ENCODE results near the gene CDC34. TPM values are rescaled to one million over a fixed set of nuclear protein-coding genes. Genes with fewer than 3 reads are reported as not detected.

The CDC34 gene
- total RNA-seq, 2 donors from 2014 or later = 77.0 to 101 TPM

DNA sequence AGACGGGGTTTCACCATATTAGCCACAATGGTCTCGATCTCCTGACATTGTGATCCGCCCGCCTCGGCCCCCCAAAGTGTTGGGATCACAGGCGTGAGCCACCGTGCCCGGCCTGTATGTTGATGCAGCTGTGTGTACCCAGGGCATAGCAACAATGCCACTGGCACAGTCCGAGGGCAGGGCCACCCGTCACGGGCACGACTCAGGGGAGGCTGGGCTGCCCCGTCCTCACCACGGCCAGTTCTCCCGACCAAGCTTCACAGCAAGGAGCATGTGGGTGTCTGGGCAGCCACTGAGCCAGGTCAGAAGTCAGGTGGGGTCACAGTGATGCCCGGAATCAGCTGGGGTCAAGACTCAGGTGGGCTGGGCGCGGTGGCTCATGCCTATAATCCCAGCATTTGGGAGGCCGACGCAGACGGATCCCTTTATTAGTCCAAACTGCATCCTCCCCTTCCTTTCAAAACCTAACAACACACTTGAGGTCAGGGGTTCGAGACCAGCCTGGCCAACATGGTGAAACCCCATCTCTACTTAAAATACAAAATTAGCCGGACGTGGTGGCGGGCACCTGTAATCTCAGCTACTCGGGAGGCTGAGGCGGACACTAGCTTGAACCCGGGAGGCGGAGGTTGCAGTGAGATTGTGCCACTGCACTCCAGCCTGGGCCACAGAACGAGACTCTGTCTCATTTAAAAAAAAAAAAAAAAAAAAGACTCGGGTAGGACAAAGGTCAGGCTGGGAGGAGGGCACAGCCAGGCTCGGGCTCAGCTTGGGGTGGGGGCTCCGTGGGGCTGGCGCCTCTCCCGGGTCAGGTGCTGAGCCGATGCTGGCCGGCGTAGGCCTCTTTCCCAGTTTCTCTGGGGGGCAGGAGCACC, 1.2 kb upstream of the CDC34 start:
- Histone ChIP-seq H3K36me3 (replicated peaks in 1 of 2; ENCODE audit: insufficient read depth in 1 of 2, low read depth in 2 of 2) (no peaks in the 10 kb centered on the region), H3K27me3 (no peaks in the 10 kb centered on the region), H3K4me3 (peak overlapping the region; percentile 66 to 95), H3K27ac (peak overlapping the region; percentile 80 to 96 (median 86)), H3K9me3 (no peaks in the 10 kb centered on the region), H3K4me1 (peaks cover 32% of the 10 kb centered on the region)
- peak; percentile 4 for ATAC-seq
- TF ChIP-seq, protein P1, sequence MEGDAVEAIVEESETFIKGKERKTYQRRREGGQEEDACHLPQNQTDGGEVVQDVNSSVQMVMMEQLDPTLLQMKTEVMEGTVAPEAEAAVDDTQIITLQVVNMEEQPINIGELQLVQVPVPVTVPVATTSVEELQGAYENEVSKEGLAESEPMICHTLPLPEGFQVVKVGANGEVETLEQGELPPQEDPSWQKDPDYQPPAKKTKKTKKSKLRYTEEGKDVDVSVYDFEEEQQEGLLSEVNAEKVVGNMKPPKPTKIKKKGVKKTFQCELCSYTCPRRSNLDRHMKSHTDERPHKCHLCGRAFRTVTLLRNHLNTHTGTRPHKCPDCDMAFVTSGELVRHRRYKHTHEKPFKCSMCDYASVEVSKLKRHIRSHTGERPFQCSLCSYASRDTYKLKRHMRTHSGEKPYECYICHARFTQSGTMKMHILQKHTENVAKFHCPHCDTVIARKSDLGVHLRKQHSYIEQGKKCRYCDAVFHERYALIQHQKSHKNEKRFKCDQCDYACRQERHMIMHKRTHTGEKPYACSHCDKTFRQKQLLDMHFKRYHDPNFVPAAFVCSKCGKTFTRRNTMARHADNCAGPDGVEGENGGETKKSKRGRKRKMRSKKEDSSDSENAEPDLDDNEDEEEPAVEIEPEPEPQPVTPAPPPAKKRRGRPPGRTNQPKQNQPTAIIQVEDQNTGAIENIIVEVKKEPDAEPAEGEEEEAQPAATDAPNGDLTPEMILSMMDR (IDR thresholded peaks at IDR 0.05) = no peak
- no peak for TF ChIP-seq POLR2A (IDR thresholded peaks at IDR 0.05)
- intact Hi-C loops (cut with DNase I) = no loop called here
- 58% methylated on average over 27 to 38 of the region's 38 CpGs for WGBS, 2 donors
- no peak for DNase-seq

DNA sequence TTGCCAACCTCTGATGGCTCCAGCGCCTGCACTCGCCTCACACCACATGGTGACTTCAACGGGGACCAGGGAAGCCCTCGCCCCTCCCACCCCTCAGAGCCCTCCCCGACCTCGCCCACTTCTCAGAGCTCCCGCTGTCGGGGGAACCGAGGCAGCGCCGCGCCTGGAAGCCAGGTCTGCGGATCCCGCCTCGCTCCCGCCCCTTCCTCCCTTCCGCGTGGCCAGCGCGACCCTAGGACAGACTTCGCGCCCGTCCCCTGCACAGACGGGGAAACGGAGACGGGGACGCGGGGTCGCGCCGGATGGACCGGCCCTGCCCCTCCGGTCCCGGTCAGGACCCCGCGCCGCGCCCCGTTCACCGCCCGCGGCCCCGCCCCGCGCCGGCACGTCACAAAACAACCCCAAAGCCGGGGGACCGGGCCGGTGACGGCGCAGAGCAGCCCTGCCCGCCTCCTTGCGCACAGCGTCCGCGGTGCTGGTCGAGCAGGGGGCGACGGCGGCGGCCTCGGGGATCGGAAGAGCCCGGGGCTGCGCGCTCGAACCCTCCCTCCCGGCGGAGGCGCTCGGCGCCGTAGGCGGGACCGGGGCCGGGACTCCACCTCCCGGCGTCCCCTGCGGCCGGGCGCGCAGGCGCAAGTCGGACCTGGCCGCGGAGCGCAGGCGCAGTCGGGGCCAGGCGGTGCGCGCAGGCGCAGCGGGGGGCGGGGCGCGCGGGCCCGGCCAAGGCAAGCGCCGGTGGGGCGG, 379 bp upstream of the CDC34 start:
- 0 to 1% methylated on average over 2 to 71 of the region's 103 CpGs for WGBS, 2 donors
- Histone ChIP-seq H3K4me1 (peaks cover 37% of the 10 kb centered on the region), H3K9me3 (no peaks in the 10 kb centered on the region), H3K27ac (peak overlapping the region; percentile 80 to 96 (median 86)), H3K27me3 (no peaks in the 10 kb centered on the region), H3K36me3 (replicated peaks in 1 of 2; ENCODE audit: insufficient read depth in 1 of 2, low read depth in 2 of 2) (peaks cover 0 to 2% of the 10 kb centered on the region in 2 donors), H3K4me3 (peak overlapping the region; percentile 66 to 95)
- peak; percentile 79 to 88 (median 86) for DNase-seq
- peak; percentile 91 for ATAC-seq
- intact Hi-C loops (cut with DNase I) = no loop called here
- TF ChIP-seq, protein P1 (IDR thresholded peaks at IDR 0.05) = peak in 1 of 7 experiments; percentile 28
- TF ChIP-seq POLR2A (IDR thresholded peaks at IDR 0.05) = peak; percentile 25 to 59 (median 31)

DNA sequence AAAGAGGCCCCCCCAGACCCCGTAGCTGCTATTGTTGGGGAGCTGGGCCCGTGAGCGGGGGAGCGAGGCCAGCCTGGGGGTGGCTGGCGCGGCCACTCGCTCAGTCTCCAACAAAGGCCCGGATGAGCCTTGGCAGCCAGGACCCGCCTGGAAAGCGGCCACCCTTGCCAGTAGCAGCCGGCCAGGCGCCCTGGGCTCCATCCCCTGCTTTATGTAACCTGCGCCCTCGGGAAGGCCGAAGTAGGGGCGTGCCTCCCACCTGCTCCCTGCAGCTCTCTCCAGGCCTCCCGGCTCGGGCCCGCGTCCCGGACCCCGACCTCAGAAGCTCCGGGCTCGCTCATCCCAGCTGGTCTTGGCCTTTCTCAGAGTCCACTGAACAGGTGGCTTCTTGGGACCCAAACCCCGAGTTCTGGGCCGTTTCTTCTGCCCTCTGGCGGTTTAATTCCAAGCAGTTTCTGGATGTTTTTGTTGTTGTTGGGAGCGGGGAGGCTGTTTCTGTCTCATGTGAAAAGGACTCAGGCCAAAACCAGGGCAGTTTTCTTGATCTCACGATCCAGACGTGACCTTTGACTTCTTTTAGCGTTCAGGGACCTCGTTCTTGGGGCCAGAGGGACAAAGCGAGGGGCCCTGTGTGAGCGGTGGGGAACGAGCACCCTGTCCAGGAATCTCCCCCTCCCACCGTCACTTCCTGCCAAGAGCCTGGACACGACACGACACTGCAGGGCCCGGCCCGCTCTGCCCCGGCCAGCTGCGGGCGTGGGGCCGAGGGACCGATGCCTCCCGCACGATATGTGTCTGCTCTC, 1.2 kb downstream of the CDC34 start:
- Histone ChIP-seq H3K27ac (peak overlapping the region; percentile 68 to 91 (median 88)), H3K27me3 (no peaks in the 10 kb centered on the region), H3K9me3 (no peaks in the 10 kb centered on the region), H3K36me3 (replicated peaks in 1 of 2; ENCODE audit: insufficient read depth in 1 of 2, low read depth in 2 of 2) (peaks cover 0 to 12% of the 10 kb centered on the region in 2 donors), H3K4me3 (peak overlapping the region; percentile 92 to 97), H3K4me1 (peaks cover 37% of the 10 kb centered on the region)
- DNase-seq (peak; percentile 77 to 90 (median 87)), ATAC-seq (peak; percentile 59)
- TF ChIP-seq, protein P1 (IDR thresholded peaks at IDR 0.05) = peak in 6 of 7 experiments; percentile 21 to 63 (median 53)
- TF ChIP-seq POLR2A (IDR thresholded peaks at IDR 0.05) = peak in 2 of 3 donors; percentile 27 to 32
- intact Hi-C loops (cut with DNase I) = no loop called here
- 0 to 1% methylated on average over 25 to 39 of the region's 47 CpGs for WGBS, 2 donors

DNA sequence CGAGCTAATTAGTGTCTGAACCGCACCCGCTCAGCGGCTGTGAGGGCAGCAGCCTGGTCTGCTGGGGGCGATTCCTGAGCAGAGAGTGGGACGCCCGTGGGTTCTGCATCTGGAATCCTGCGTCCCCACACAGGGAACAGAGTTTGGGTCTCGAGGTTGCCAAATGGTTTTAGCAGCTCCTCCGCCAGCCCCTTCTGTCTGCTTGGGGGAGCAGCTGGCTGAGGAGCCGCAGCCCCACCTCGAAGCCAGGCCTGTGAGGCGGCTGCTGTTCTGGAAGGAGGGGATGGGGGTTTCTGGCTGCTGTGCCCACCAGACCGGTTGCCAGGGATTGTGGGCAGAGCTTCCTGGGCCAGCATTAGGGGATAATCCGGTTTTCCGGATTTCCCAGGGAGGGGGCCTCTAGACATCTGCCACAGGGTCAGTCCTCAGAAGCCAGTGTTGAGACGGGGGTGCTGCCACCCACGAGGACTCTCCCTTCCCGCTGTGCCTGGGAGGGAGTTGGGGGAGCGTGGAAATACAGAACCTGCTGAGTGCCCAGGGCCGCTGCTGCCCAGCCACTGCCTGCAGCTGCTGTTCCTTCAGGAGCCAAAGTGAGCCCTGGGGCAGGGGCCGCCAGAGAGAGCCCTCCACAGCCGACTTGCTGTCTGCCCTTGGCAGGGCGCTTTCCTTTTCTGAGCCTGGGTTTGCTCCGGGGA, 2.0 kb downstream of the CDC34 start:
- no peak for ATAC-seq
- intact Hi-C loops (cut with DNase I) = no loop called here
- H3K4me3 ChIP-seq = peak overlapping the region in 1 of 2 donors; percentile 97
- no peaks in the 10 kb centered on the region for H3K9me3 ChIP-seq
- no peak for DNase-seq
- H3K27ac ChIP-seq = peak overlapping the region; percentile 68 to 91 (median 88)
- no peak for TF ChIP-seq POLR2A (IDR thresholded peaks at IDR 0.05)
- TF ChIP-seq, protein P1 (IDR thresholded peaks at IDR 0.05) = no peak
- H3K4me1 ChIP-seq = peaks cover 37% of the 10 kb centered on the region
- H3K27me3 ChIP-seq = no peaks in the 10 kb centered on the region
- peaks cover 0 to 16% of the 10 kb centered on the region in 2 donors for H3K36me3 ChIP-seq (replicated peaks in 1 of 2; ENCODE audit: insufficient read depth in 1 of 2, low read depth in 2 of 2)
- 25 to 47% methylated on average over 2 to 25 of the region's 25 CpGs for WGBS, 2 donors
